SK-N-MC (cell line): ENCODE data around the gene CXorf65.

Experiments
- EZH2 ChIP-seq: fragments of 200-600 bp; sonication (generic); IDR thresholded peaks from one replicate; pipeline ENCODE4 v1.6.1; 2017; ENCODE audit warnings: antibody characterized with exemption
- FOXP2 ChIP-seq: optimal IDR thresholded peaks from 2 replicates; pipeline ENCODE3; 2011; ENCODE audit warnings: mild to moderate bottlenecking, moderate library complexity; ENCODE audit not compliant: insufficient read depth; ENCODE audit errors: extremely low read length, control extremely low read depth
- POLR2AphosphoS5 ChIP-seq: IDR thresholded peaks from 2 replicates; pipeline ENCODE4 v1.6.1; 2012; ENCODE audit warnings: mild to moderate bottlenecking, low read depth, low read length, borderline replicate concordance

DNA sequence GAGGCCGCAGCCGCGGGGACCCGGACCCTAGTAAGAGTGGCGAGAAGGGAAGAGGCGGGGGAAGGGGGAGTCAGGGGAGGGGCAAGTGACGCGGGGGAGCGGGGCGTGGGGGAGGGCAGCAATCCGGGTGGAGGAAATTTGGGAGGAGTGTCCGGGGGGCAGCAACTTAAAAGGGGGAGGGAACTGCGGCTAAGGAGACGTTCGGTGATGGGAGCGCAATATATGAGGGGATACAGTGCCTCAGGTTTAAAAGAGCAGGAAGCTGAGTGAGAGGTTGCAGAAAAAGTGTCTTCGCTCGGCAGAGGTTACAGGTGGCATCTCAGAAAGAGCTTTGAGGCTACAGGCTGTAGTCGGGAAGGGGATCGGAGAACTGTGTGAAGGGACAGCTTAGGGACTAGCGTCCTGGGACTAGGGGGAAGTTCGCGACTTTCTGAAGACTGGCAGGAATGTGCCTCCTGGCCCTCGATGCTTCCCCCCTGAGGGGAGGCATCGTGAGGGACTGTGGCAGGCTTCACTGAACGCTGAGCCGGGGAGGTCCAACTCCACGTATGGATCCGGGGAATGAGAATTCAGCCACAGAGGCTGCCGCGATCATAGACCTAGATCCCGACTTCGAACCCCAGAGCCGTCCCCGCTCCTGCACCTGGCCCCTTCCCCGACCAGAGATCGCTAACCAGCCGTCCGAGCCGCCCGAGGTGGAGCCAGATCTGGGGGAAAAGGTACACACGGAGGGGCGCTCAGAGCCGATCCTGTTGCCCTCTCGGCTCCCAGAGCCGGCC lies 10.4 kb downstream of the CXorf65 start:
- no peak for TF ChIP-seq EZH2
- TF ChIP-seq POLR2AphosphoS5 = no peak
- TF ChIP-seq FOXP2 = no peak
